Measurements from ENCODE around the gene LUZP1.

Gene LUZP1

GRCh38 chr1:23100074-23100748 is 68.4 kb downstream of the LUZP1 start:
- CTCF ChIA-PET = interaction anchor here (1.2 to 2.8 kb wide), 3 partner anchors 51 to 85 kb away, joined by 3 to 67 read pairs (median 5); no protein-coding TSS in a partner anchor

GRCh38 chr1:23099171-23099536 is 69.5 kb downstream of the LUZP1 start:
- POLR2A ChIA-PET (ENCODE audit: low non-redundant PET) = no interaction called here
- no peak for TF ChIP-seq CTCF (conservative IDR thresholded peaks at IDR 0.05; ENCODE audit: low read depth)
- no peak overlapping the region for H3K27ac ChIP-seq
- CTCF ChIA-PET = interaction anchor here (0.8 to 2.8 kb wide), 7 partner anchors 9 to 86 kb away, joined by 3 to 67 read pairs (median 3); no protein-coding TSS in a partner anchor
- no peak for DNase-seq (ENCODE audit: low spot score)

More at GRCh38 chr1:23100074-23100748, 68.4 kb downstream of the LUZP1 start:
- DNase-seq (ENCODE audit: low spot score) = peak; percentile 80
- TF ChIP-seq CTCF (conservative IDR thresholded peaks at IDR 0.05; ENCODE audit: low read depth) = no peak
- POLR2A ChIA-PET (ENCODE audit: low non-redundant PET) = interaction anchor here (0.6 kb wide), 1 partner anchor 117 kb away, joined by 3 read pairs; the partner anchor contains the start of gene HTR1D
- no peak overlapping the region for H3K27ac ChIP-seq

GRCh38 chr1:23098463-23099170 is 70.0 kb downstream of the LUZP1 start:
- H3K27ac ChIP-seq = no peak overlapping the region
- DNase-seq (ENCODE audit: low spot score) = peak; percentile 60
- POLR2A ChIA-PET (ENCODE audit: low non-redundant PET) = no interaction called here
- peak; percentile 94 for TF ChIP-seq CTCF (conservative IDR thresholded peaks at IDR 0.05; ENCODE audit: low read depth)
- CTCF ChIA-PET = interaction anchor here (0.6 to 2.8 kb wide), 9 partner anchors 9 to 841 kb away, joined by 3 to 67 read pairs (median 3); no protein-coding TSS in a partner anchor

GRCh38 chr1:23097316-23097715 is 71.3 kb downstream of the LUZP1 start:
- DNase-seq (ENCODE audit: low spot score) = no peak
- ChIA-PET CTCF (interaction anchor here (0.6 to 1.2 kb wide), 3 partner anchors 87 to 133 kb away, joined by 3 to 9 read pairs (median 4); no protein-coding TSS in a partner anchor), POLR2A (ENCODE audit: low non-redundant PET) (no interaction called here)
- H3K27ac ChIP-seq = no peak overlapping the region
- TF ChIP-seq CTCF (conservative IDR thresholded peaks at IDR 0.05; ENCODE audit: low read depth) = no peak

GRCh38 chr1:23092447-23092846 is 76.2 kb downstream of the LUZP1 start:
- POLR2A ChIA-PET (ENCODE audit: low non-redundant PET) = no interaction called here
- peak overlapping the region; percentile 23; the same call in 1 of the 2 replicates for H3K27ac ChIP-seq

More at GRCh38 chr1:23092447-23092846, 76.2 kb downstream of the LUZP1 start:
- no peak for TF ChIP-seq CTCF (conservative IDR thresholded peaks at IDR 0.05; ENCODE audit: low read depth)
- CTCF ChIA-PET = interaction anchor here (0.6 to 0.8 kb wide), 2 partner anchors 91 to 107 kb away, joined by 3 read pairs; no protein-coding TSS in a partner anchor
- no peak for DNase-seq (ENCODE audit: low spot score)
